HL-60/S4 (cell line): Measurements from ENCODE around the gene SLC26A9.
"Not testable (repeated sequence)": the region's sequence is repeated elsewhere in the genome, so short reads cannot be mapped to it uniquely, and the experiment has no call there.

ENCODE experiments used
- in situ Hi-C: fragments of 300-500 bp; cut with MboI; formaldehyde crosslinking; loops from 2 replicates; pipeline ENCODE4 v1.14.3; 2022; ENCODE audit warnings: low sequenced_read_pairs

The SLC26A9 gene

DNA sequence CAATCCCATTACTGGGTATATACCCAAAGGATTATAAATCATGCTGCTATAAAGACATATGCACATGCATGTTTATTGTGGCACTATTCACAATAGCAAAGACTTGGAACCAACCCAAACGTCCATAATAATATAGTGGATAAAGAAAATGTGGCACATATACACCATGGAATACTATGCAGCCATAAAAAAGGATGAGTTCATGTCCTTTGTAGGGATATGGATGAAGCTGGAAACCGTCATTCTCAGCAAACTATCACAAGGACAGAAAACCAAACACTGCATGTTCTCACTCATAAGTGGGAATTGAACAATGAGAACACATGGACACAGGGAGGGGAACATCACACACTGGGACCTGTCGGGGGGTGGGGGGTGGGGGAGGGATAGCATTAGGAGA is 38.2 kb downstream of the SLC26A9 start:
- in situ Hi-C loops = loop anchor here (5.0 kb wide), 1 partner anchor 113 kb away; no protein-coding TSS in a partner anchor

DNA sequence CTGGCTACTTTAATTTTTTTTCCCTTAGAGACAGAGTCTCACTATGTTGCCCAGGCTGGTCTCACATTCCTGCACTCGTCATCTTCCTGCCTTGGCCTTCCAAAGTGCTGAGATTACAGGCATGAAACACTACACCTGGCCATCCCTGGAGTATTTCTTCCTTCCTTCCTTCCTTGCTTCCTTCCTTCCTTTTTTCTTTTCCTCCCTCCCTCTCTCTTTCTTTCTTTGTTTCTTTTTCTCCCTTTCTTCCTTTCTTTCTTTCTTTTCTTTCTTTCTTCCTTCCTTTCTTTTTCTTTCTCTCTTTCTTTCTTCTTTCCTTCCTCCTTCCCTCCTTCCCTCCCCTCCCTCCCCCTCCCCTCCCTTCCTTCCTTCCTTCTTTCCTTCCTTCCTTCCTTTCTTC is 46.9 kb downstream of the SLC26A9 start:
- in situ Hi-C loops = no loop called here

DNA sequence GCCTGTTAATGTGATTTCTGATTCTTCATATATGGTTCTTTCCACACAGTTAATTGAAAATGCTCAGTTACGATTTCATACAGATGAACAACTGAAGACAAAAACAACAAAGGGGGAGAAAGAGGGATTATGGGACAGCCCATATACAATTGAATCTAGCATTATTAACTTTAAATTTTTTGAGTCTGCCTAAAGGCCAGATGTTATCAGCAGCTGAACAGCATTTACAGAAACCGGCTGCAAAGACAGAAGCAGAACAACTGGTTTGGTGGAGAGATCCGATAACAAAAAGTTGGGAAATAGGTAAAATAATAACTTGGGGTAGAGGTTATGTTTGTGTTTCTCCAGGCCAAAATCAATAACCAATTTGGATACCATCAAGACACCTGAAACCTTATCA is 49.1 kb downstream of the SLC26A9 start:
- in situ Hi-C loops = not testable (repeated sequence)

DNA sequence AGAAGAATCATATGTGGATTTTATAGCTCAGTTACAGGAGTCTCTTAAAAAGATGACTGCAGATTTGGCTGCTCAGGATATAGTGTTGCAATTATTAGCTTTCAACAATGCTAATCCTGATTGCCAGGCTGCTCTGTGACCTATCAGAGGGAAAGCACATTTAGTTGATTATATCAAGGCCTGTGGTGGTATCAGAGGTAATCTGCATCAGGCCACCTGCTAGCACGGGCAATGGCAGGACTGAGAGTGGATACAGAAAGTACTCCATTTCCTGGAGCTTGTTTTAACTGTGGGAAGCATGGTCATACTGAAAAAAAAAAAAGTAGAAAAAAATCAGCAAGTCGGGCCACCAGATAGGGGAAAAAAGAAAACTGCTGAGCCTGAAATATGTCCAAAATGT is 51.1 kb downstream of the SLC26A9 start:
- in situ Hi-C loops = not testable (repeated sequence)

DNA sequence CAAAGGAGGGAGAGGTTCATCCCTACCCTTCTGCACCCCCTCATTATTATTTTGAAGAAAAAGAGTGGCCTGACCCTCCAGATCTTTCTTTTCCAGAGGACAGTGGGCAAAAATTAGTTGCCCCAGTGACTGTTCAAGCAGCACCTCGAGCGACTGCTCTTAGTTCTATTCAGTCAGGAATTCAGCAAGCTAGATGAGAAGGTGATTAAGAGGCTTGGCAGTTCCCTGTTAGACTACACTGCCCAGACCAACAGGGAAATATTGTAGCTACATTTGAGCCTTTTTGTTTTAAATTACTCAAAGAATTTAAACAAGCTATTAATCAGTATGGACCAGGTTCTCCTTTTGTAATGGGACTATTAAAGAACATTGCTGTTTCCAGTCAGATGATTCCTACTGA is 51.8 kb downstream of the SLC26A9 start:
- in situ Hi-C loops = not testable (repeated sequence)

DNA sequence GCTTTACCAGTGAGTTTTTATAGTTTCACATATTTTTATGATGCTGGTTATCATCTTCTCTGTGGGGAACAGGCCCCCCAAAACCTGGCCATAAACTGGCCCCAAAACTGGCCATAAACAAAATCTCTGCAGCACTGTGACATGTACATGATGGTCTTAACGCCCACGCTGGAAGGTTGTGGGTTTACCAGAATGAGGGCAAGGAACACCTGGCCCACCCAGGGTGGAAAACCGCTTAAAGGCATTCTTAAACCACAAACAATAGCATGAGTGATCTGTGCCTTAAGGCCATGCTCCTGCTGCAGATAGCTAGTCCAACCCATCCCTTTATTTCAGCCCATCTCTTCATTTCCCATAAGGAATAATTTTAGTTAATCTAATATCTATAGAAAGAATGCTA is 52.6 kb downstream of the SLC26A9 start:
- in situ Hi-C loops = not testable (repeated sequence)

DNA sequence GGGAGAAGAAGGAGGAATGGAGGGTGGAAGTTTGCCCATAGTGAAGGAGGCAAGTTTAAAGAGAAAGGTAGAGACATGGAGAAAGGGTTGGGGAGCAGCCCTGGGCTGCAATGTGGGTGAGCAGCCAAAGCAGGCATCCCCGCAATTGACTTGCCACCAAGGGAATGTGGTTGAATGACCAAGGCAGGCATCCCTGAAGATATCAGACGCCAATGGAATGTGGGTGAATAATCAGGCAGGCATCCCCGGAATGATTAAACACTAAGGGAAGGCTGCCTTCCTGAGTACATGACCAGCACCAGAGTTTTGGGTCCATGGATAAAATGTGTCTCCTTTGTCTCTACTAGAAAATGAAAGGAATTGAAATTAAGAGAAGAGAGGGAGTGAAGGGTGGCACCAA is 53.5 kb downstream of the SLC26A9 start:
- in situ Hi-C loops = not testable (repeated sequence)

DNA sequence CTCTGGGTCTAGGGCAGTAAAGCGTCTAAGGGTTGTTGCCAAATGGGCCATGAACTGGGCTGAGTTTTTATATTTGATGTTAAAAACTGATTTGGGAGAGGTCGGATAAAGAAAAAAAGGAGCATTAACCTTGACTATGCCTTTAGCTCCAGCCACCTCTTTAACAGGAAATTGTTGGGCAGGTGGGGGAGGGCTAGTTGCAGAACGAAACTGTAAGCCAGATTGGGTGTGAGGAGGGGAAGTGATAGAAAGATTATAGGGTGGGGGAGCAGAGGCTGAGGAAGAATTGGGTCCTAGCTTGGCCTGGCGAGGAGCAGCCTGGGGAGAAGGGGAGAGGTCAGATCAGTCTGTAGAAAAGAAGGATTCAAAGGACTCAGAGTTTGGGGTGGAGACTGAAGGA is 54.2 kb downstream of the SLC26A9 start:
- in situ Hi-C loops = not testable (repeated sequence)

DNA sequence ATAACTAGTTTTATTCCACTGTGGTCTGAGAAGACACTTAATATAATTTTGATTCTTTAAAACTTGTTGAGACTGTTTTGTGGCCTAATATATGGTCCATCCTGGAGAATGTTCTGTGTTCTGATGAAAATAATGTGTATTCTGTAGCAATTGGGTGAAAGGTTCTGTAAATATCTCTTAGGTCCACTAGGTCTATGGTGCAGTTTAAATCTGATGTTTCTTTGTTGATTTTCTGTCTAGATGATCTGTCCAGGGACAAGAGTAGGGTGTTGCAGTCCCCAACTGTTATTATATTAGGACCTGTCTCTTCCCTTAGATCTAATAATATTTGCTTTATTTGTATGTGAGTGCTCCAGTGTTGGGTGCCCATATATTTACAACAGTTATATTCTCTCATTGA is 59.5 kb downstream of the SLC26A9 start:
- in situ Hi-C loops = no loop called here

DNA sequence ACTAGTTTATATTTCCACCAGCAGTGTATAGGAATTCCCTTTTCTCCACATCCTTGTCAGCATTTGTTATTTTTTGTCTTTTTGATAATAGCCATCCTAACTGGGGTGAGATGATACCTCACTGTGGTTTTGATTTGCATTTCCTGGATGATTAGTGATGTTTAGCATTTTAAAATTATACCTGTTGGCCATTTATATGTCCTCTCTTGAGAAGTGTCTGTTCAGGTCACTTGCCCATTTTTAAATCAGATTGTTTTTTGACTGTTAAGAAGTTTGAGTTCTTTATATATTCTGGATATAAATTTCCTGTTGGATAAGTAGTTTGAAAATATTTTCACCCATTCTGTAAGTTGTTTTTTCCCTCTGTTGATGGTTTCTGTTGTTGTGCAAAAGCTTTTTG is 62.3 kb downstream of the SLC26A9 start:
- in situ Hi-C loops = no loop called here

DNA sequence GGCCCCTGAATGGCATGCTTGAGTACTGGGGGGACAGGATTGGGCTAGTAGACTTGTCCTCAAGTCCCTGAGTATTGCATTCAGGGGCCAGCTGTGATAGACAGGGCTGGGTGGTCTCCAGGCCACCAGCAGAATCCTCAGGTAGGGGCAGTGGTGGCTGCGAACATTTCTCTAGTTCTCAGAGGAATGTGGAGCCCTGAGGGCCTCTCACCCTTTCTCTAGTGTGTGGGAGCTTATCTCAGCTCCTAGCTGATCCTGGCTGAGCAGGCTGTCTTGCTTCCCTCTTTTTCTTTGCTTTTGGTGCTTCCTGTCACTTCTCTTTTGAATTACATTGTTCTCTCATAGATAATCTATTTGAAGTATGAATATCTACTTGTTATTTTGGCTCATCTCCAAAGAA is 63.3 kb downstream of the SLC26A9 start:
- in situ Hi-C loops = no loop called here

DNA sequence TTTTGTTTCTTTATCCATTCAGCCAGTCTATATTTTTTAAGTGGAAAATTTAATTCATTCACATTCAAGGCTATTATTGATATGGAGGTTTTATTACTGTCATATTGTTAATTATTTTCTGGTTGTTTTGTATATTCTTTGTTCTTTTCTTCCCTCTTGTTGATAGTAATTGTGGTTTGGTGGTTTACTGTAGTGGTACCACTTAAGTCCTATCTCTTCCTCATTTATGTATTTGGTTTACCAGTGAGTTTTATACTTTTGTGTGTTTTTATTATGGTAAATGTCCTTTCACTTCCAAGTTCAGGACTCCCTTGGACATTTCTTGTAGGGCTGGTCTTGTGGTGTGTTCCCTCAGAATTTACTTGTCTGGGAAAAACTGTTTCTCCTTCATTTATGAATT is 65.2 kb downstream of the SLC26A9 start:
- in situ Hi-C loops = no loop called here

DNA sequence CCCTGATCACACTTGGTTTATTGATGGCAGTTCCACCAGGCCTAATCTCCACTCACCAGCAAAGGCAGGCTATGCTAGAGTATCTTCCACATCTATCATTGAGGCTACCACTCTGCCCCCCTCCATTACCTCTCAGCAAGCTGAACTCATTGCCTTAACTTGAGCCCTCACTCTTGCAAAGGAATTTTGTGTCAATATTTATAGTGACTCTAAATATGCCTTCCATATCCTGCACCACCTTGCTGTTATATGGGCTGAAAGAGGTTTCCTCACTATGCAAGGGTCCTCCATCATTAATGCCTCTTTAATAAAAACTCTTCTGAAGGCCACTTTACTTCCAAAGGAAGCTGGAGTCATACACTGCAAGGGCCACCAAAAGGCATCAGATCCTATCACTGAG is 70.1 kb downstream of the SLC26A9 start:
- in situ Hi-C loops = not testable (repeated sequence)

DNA sequence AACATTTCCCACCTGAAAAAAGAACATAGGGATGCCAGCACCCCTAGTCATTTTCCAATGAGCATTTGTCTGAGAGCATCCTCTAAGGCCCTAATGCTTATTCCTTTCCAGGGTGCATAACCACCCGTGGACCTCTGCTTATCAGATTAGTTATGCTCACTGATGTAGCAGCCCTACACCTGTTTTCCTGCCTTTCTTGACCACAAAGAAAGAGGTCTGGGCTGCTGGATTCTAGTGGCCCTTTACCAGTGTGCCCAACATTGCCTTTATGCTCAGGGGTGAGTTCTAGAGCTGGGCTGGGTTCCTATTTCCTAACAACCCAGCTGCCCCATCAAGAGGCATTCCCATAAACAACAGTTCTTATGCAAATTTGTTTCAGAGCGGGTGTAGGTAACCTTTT is 73.0 kb downstream of the SLC26A9 start:
- in situ Hi-C loops = no loop called here
